Peyer's patch (tissue), 4 donors: ENCODE results near the gene NEK7.

ENCODE experiments used
- POLR2A ChIP-seq, 2 donors: fragments of 450-650 bp; IDR thresholded peaks; one replicate each; pipeline ENCODE4 v1.5.1; 2017; ENCODE audit warnings: antibody characterized with exemption in 2 of 2, mild to moderate bottlenecking in 2 of 2, moderate library complexity in 2 of 2
- TF ChIP-seq, protein P1 (sequence below), 6 experiments: fragments of 450-650 bp in 4 of 6; fragments of 200-600 bp in 2 of 6; sonication (generic) in 1 of 6; IDR thresholded peaks; one replicate each; pipeline ENCODE4 v1.5.1; 2017 to 2019; ENCODE audit warnings: antibody characterized with exemption in 6 of 6, mild to moderate bottlenecking in 3 of 6, moderate library complexity in 1 of 6

DNA sequence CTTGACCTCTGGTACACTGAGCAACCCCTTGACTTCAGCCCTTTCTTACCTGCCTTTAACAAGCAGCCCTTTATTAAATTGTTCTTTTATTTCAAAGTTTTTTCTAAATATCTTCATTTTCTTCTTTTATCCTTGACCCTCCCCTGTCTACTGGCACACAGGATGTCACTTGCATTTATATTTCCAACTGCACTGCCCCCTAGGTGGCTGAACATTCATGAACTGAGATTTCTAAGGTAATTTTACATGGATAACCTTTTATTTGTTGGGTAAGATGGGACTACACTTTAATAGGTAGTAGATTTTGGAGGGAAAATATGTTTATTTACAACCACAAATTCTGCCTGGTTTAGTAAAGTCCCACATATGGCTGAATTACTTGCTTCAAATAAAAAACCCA is 193.7 kb downstream of the NEK7 start:
- no peak for TF ChIP-seq POLR2A (IDR thresholded peaks at IDR 0.05)
- TF ChIP-seq, protein P1, sequence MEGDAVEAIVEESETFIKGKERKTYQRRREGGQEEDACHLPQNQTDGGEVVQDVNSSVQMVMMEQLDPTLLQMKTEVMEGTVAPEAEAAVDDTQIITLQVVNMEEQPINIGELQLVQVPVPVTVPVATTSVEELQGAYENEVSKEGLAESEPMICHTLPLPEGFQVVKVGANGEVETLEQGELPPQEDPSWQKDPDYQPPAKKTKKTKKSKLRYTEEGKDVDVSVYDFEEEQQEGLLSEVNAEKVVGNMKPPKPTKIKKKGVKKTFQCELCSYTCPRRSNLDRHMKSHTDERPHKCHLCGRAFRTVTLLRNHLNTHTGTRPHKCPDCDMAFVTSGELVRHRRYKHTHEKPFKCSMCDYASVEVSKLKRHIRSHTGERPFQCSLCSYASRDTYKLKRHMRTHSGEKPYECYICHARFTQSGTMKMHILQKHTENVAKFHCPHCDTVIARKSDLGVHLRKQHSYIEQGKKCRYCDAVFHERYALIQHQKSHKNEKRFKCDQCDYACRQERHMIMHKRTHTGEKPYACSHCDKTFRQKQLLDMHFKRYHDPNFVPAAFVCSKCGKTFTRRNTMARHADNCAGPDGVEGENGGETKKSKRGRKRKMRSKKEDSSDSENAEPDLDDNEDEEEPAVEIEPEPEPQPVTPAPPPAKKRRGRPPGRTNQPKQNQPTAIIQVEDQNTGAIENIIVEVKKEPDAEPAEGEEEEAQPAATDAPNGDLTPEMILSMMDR (IDR thresholded peaks at IDR 0.05): peak in 1 of 6 experiments; percentile 5
